HepG2 (cell line): Measurements from ENCODE around the gene TTC16. TPM values are rescaled to one million over a fixed set of nuclear protein-coding genes. Genes with fewer than 3 reads are reported as not detected.

Experiments used
- CHD2 ChIP-seq: IDR thresholded peaks from 2 replicates; pipeline ENCODE4 v1.6.1; 2011; ENCODE audit warnings: low read depth, low read length, improper control_type of control experiment
- GZF1 ChIP-seq: sonication (generic); formaldehyde crosslinking; IDR thresholded peaks from 2 replicates; pipeline ENCODE4 v1.5.1; 2020; ENCODE audit warnings: mild to moderate bottlenecking, missing genetic modification reagents
- HMG20B ChIP-seq: conservative IDR thresholded peaks from 2 replicates; pipeline ENCODE4 v1.6.1; 2016; ENCODE audit warnings: missing genetic modification reagents, missing compliant biosample characterization
- HNF4G ChIP-seq, 2 experiments: sonication (generic) in 1 of 2; formaldehyde crosslinking in 1 of 2; IDR thresholded peaks; 2 replicates each; pipeline versions ENCODE4 v1.4.0 to v1.6.1; 2011 to 2020; ENCODE audit warnings: borderline replicate concordance in 2 of 2, low read depth in 2 of 2, mild to moderate bottlenecking in 2 of 2, low read length in 1 of 2, missing genetic modification reagents in 1 of 2, moderate library complexity in 1 of 2
- JARID2 ChIP-seq: sonication (generic); formaldehyde crosslinking; IDR thresholded peaks from 2 replicates; pipeline ENCODE4 v1.8.1; 2023; ENCODE audit warnings: missing genetic modification reagents, inconsistent platforms; ENCODE audit not compliant: insufficient replicate concordance
- KMT2B ChIP-seq: IDR thresholded peaks from 2 replicates; pipeline ENCODE4 v1.6.1; 2016; ENCODE audit warnings: missing genetic modification reagents, missing compliant biosample characterization
- MEIS1 ChIP-seq: sonication (generic); formaldehyde crosslinking; IDR thresholded peaks from 2 replicates; pipeline ENCODE4 v1.9.0; 2021; ENCODE audit warnings: mild to moderate bottlenecking, missing genetic modification reagents, moderate library complexity, borderline replicate concordance
- NBN ChIP-seq: fragments of 450-650 bp; conservative IDR thresholded peaks from 2 replicates; pipeline ENCODE4 v1.6.1; 2017
- NR3C1 ChIP-seq: sonication (generic); formaldehyde crosslinking; IDR thresholded peaks from 2 replicates; pipeline ENCODE4 v1.4.0; 2020; ENCODE audit warnings: missing genetic modification reagents
- RFX1 ChIP-seq: fragments of 450-650 bp; IDR thresholded peaks from 2 replicates; pipeline ENCODE4 v1.6.1; 2017
- SP2 ChIP-seq: sonication (generic); formaldehyde crosslinking; IDR thresholded peaks from 2 replicates; pipeline ENCODE4 v1.5.1; 2020; ENCODE audit warnings: mild to moderate bottlenecking, missing genetic modification reagents
- SSRP1 ChIP-seq: IDR thresholded peaks from 2 replicates; pipeline ENCODE4 v1.6.1; 2016; ENCODE audit warnings: control low read depth
- SUZ12 ChIP-seq: fragments of 150-350 bp; IDR thresholded peaks from 2 replicates; pipeline ENCODE4 v1.6.1; 2014; ENCODE audit warnings: low read depth, low read length
- ZBTB10 ChIP-seq: sonication (generic); formaldehyde crosslinking; IDR thresholded peaks from 2 replicates; pipeline ENCODE4 v1.4.0; 2020; ENCODE audit warnings: missing genetic modification reagents, borderline replicate concordance
- ZBTB25 ChIP-seq: IDR thresholded peaks from 2 replicates; pipeline ENCODE4 v1.6.1; 2018; ENCODE audit warnings: missing genetic modification reagents
- ZBTB38 ChIP-seq: sonication (generic); formaldehyde crosslinking; IDR thresholded peaks from 2 replicates; pipeline ENCODE4 v1.5.1; 2020; ENCODE audit warnings: mild to moderate bottlenecking, missing genetic modification reagents
- ZNF10 ChIP-seq: sonication (generic); formaldehyde crosslinking; IDR thresholded peaks from 2 replicates; pipeline ENCODE4 v1.4.0; 2020; ENCODE audit warnings: mild to moderate bottlenecking, low read depth, missing genetic modification reagents, borderline replicate concordance
- ZNF136 ChIP-seq: sonication (generic); formaldehyde crosslinking; IDR thresholded peaks from 2 replicates; pipeline ENCODE4 v1.8.1; 2022; ENCODE audit warnings: low read depth, mild to moderate bottlenecking, moderate library complexity, missing genetic modification reagents
- ZNF230 ChIP-seq: sonication (generic); formaldehyde crosslinking; IDR thresholded peaks from 2 replicates; pipeline ENCODE4 v1.4.0; 2020; ENCODE audit warnings: mild to moderate bottlenecking, missing genetic modification reagents
- ZNF253 ChIP-seq: sonication (generic); formaldehyde crosslinking; IDR thresholded peaks from 2 replicates; pipeline ENCODE4 v1.8.0; 2022; ENCODE audit warnings: mild to moderate bottlenecking, missing genetic modification reagents, borderline replicate concordance
- ZNF589 ChIP-seq: sonication (generic); formaldehyde crosslinking; conservative IDR thresholded peaks from 2 replicates; pipeline ENCODE4 v1.8.0; 2022; ENCODE audit warnings: mild to moderate bottlenecking, moderate library complexity, missing genetic modification reagents
- ZNF879 ChIP-seq: sonication (generic); formaldehyde crosslinking; IDR thresholded peaks from 2 replicates; pipeline ENCODE4 v1.8.1; 2023; ENCODE audit warnings: missing genetic modification reagents
- ZZZ3 ChIP-seq: sonication (generic); formaldehyde crosslinking; IDR thresholded peaks from 2 replicates; pipeline ENCODE4 v1.4.0; 2020; ENCODE audit warnings: missing genetic modification reagents, mild to moderate bottlenecking, borderline replicate concordance
- polyA plus RNA-seq, 8 experiments: library from polyadenylated mRNA; depleted of rRNA in 3 of 8; stranded (reverse) in 7 of 8; unstranded in 1 of 8; fragments of >200 nt; fragmentation: Illumina TruSeq in 4 of 8; extraction: Trizol in 4 of 8; gene quantifications; 2 replicates each; pipeline versions ENCODE4 v1.2.1 to v1.2.3, GENCODE V29; 2011 to 2016; ENCODE audit warnings: low read depth in 4 of 8, missing spikeins in 1 of 8, mixed read lengths in 1 of 8; ENCODE audit not compliant: insufficient read depth in 1 of 8
- total RNA-seq, 5 experiments: library from RNA; depleted of rRNA; stranded (reverse); fragments of >200 nt; fragmentation: Illumina TruSeq; extraction: Trizol; gene quantifications; 2 replicates each; pipeline ENCODE4 v1.2.3, GENCODE V29; 2016; ENCODE audit warnings: low read depth in 1 of 5
- TF ChIP-seq, protein P1 (sequence below): sonication (generic); formaldehyde crosslinking; IDR thresholded peaks from 2 replicates; pipeline ENCODE4 v1.4.0; 2020; ENCODE audit warnings: missing genetic modification reagents

The TTC16 gene
- total and polyA plus RNA-seq, 2 of the 13 experiments (the other 11 are each of a cell fraction or from before 2014, with no cell fraction given): not detected

DNA sequence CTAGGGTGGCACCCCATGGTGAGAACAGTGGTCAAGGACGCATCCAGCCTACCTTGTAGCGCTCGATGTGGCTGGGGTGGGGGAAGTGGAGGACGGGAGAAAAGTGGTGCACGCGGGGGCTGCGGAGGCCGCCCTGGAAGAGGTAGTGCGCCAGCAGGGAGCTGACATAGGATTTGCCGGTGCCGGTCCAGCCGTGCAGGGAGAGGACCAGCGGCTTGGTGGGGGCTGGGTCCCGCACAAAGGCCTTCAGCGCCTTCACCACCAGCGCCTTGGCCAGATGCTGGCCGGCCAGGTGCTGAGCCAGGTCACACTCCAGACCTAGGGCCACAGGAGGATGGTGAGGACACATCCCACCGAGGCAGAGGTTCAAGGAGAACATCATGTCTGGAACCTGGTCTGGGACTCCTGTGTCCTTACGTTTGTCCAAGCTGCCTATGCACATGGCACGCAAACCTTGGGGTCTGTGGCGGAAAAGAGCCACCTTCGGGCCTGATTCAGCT, 18.4 kb downstream of the TTC16 start (continued):
- TF ChIP-seq CHD2 (no peak), ZZZ3 (CRISPR knock-in tag) (no peak), GZF1 (CRISPR knock-in tag) (no peak), ZNF230 (no peak), NBN (no peak), JARID2 (CRISPR knock-in tag) (no peak), HNF4G (IDR thresholded peaks at IDR 0.05; ENCODE audit: borderline replicate concordance, low read depth, low read length) (no peak), HNF4G (CRISPR knock-in tag; IDR thresholded peaks at IDR 0.05; ENCODE audit: borderline replicate concordance, low read depth) (no peak), ZNF253 (CRISPR knock-in tag) (no peak), SSRP1 (no peak), ZNF879 (CRISPR knock-in tag) (no peak), SP2 (no peak), KMT2B (CRISPR knock-in tag) (0 out of 2 replicates have a peak, but pooled peaks have one; percentile 24), ZBTB25 (no peak), SUZ12 (no peak), ZNF136 (CRISPR knock-in tag) (peak; percentile 63; the same call in 1 of the 2 replicates), ZNF10 (CRISPR knock-in tag) (no peak), HMG20B (CRISPR knock-in tag) (no peak), ZNF589 (CRISPR knock-in tag) (no peak), ZBTB10 (no peak), MEIS1 (CRISPR knock-in tag) (no peak), ZBTB38 (CRISPR knock-in tag) (peak; percentile 65; the same call in 1 of the 2 replicates), RFX1 (no peak), NR3C1 (CRISPR knock-in tag) (no peak)
- TF ChIP-seq, protein P1, sequence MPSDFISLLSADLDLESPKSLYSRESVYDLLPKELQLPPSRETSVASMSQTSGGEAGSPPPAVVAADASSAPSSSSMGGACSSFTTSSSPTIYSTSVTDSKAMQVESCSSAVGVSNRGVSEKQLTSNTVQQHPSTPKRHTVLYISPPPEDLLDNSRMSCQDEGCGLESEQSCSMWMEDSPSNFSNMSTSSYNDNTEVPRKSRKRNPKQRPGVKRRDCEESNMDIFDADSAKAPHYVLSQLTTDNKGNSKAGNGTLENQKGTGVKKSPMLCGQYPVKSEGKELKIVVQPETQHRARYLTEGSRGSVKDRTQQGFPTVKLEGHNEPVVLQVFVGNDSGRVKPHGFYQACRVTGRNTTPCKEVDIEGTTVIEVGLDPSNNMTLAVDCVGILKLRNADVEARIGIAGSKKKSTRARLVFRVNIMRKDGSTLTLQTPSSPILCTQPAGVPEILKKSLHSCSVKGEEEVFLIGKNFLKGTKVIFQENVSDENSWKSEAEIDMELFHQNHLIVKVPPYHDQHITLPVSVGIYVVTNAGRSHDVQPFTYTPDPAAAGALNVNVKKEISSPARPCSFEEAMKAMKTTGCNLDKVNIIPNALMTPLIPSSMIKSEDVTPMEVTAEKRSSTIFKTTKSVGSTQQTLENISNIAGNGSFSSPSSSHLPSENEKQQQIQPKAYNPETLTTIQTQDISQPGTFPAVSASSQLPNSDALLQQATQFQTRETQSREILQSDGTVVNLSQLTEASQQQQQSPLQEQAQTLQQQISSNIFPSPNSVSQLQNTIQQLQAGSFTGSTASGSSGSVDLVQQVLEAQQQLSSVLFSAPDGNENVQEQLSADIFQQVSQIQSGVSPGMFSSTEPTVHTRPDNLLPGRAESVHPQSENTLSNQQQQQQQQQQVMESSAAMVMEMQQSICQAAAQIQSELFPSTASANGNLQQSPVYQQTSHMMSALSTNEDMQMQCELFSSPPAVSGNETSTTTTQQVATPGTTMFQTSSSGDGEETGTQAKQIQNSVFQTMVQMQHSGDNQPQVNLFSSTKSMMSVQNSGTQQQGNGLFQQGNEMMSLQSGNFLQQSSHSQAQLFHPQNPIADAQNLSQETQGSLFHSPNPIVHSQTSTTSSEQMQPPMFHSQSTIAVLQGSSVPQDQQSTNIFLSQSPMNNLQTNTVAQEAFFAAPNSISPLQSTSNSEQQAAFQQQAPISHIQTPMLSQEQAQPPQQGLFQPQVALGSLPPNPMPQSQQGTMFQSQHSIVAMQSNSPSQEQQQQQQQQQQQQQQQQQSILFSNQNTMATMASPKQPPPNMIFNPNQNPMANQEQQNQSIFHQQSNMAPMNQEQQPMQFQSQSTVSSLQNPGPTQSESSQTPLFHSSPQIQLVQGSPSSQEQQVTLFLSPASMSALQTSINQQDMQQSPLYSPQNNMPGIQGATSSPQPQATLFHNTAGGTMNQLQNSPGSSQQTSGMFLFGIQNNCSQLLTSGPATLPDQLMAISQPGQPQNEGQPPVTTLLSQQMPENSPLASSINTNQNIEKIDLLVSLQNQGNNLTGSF (CRISPR knock-in tag): no peak
